Gastroesophageal sphincter (tissue), 3 donors: Measurements from ENCODE around the gene ZSCAN5B.

ENCODE experiments used
- CTCF ChIP-seq, 4 experiments: fragments of 200-600 bp in 2 of 4; fragments of 450-650 bp in 2 of 4; sonication (generic) in 1 of 4; IDR thresholded peaks; one replicate each; pipeline ENCODE4 v1.5.1; 2017 to 2019; ENCODE audit warnings: antibody characterized with exemption in 4 of 4, mild to moderate bottlenecking in 2 of 4, moderate library complexity in 2 of 4
- POLR2A ChIP-seq, 2 donors: fragments of 450-650 bp; IDR thresholded peaks; one replicate each; pipeline ENCODE4 v1.6.1; 2017; ENCODE audit warnings: antibody characterized with exemption in 2 of 2, mild to moderate bottlenecking in 2 of 2, moderate library complexity in 1 of 2
- POLR2AphosphoS5 ChIP-seq: sonication (generic); formaldehyde crosslinking; IDR thresholded peaks from one replicate; pipeline ENCODE4 v1.6.1; 2017; ENCODE audit warnings: antibody characterized with exemption

GRCh38 chr19:56167064-56167578 lies 30.5 kb downstream of the ZSCAN5B start:
- TF ChIP-seq CTCF (IDR thresholded peaks at IDR 0.05) (no peak), POLR2A (IDR thresholded peaks at IDR 0.05) (no peak), POLR2AphosphoS5 (no peak)
